Renal cortical epithelial cell (primary cell): Measurements from ENCODE around the gene CFAP100. TPM values are rescaled to one million over a fixed set of nuclear protein-coding genes. Genes with fewer than 3 reads are reported as not detected.
A peak's percentile ranks its signal among the peaks of the same experiment; 100 is the strongest.

Experiments
- DNase-seq: peaks from one replicate; pipeline ENCODE4 v3.0.0-alpha.2; 2011; ENCODE audit warnings: low read depth
- total RNA-seq: library from RNA; depleted of rRNA; stranded (reverse); fragments of >200 nt; gene quantifications from 2 replicates; pipeline ENCODE4 v1.2.3, GENCODE V29; 2014

Gene CFAP100
- not detected in 2 replicates for total RNA-seq

DNA sequence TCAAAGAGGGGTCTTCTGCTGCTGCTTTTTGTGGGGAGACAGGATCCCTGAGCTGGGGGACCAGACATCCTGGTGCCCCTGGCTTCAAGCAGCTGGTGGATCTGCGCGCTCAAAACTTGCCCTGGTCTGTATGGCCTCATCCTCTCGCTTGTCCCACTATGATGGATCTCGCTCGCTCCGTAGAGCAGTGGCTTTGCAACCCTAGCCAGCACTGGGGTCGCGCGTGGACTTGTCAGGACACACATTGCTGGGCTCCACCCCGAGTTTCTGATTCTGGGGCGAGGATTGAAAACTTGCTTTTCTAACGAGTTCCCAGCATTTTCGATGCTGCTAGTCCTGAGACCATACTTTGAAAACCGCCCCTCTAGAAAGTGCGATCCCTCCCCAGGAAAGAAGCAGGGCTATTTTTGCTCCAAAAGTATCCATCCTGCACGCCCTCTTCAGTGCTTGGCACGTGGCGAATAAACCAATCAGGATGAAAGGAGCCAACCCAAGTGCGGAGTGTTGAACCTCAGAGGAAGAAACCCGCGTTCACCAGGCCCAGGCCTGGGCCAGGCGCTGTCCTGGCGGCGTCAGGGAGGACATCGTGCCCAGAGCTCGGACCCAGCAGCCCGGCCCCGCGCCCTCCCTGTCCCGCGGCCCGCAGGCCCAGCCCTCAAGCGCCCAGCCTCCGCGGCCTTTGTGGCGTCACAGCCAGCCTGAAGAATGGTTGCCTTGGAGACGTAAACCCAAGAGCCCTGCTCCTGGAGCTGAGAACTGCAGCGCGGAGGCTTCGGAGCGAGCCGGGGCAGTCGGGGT is at the start of gene CFAP100:
TSS of gene CFAP100 (plus strand) at position 731 of the 798 bp plus-strand sequence. CDS start 1,092 bp downstream, outside the sequence.
- peak; percentile 45 for DNase-seq

GRCh38 chr3:126345231-126345630 is 49.5 kb upstream of the CFAP100 start:
- DNase-seq: no peak

- no peak for DNase-seq
Measured at GRCh38 chr3:126345641-126346460, 48.9 kb upstream of the CFAP100 start.

- DNase-seq: no peak
Measured at GRCh38 chr3:126346466-126346865, 48.2 kb upstream of the CFAP100 start.

DNA sequence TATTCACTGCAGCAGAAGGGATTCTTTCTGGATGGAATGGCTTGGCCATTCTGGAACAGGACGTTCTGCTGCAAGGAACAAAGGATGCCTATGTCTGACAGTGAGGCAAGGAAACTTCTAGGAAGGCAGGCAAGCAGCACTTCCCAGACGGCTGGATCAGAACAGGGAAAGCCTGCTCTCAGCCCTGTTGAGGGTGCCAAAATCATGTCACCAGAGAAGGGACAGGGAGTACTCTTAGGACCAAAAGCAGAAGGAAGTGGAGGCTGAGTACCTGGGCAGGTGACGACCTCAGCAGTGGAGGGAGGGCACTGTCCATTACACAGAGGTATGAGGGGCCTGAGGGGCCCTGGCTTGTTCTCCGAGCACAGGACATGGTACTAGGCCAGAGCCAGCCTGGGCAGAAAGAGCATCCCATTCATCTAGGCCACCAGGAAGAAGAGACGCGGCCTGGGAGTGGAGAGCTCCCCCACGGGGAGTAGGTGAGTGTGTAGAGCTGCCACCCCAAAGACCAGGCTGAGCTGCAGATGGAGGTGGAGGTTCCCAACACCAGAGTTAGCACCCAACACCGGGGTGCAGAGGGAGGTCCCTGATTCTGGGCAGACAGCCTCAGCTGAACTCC is 47.1 kb upstream of the CFAP100 start:
- no peak for DNase-seq

GRCh38 chr3:126348308-126348920 is 46.3 kb upstream of the CFAP100 start:
- no peak for DNase-seq

DNA sequence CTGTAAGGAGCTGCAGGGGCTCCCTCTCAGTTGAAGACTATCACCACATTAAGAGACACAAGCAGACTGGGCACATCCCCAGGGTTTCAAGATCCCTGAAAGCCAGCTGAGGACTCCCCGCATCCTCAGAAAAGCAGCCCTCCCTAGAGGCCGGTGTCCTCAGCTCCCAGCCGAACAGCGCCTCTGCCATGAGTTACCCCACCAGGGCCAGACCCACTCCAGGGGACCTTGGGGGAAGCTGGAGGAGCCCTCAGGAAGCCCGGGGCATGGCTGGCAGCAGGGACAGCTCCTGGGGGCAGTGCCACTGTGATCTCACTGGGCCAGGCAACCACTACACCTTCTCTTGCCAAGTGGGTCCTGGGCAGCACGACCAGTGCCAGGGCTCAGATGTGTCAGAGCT is 45.6 kb upstream of the CFAP100 start:
- DNase-seq: no peak

DNA sequence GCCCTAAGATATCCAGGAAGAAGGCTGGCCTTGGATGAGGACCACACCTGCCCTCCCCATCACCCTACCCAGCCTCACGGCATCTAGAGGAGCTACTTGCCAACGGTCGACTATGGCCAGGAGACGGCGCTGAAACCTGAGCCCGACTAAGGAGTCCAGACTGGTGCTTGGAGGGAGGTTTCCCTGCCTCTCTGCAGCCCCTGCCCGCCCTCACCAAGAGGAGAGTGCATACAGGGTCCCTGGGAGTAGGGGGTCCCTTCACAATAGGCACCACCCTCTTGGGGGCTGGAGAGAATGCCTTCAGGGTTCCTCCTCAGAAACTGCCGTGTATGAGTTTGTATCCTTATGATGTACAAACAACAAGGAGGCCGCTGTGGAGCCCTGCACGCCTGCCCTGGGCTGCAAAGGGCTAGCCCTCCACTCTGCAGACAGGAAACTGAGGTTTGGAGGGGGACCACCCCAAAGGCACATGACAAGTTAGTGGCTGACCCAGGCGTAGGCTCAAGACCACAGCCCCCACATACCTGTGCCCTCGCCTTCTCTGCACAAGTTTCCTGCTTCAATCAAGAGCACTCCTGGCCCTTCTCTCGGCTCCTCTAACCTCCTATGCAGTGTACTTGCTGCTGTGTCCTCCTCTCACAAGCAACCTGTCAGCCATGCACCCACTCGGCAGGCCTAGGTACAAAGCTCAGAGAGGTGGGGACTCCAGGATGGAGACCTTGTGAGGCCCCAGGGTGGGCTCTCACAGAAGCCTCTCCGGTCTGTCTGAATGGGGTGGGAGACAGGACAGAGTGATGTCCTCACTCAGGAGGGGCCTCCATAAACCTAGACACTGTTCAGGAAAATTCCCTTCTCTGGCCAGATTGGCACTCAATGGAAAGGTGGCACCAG is 44.9 kb upstream of the CFAP100 start:
- no peak for DNase-seq

- DNase-seq: no peak
Measured at GRCh38 chr3:126350502-126351085, 44.1 kb upstream of the CFAP100 start.

DNA sequence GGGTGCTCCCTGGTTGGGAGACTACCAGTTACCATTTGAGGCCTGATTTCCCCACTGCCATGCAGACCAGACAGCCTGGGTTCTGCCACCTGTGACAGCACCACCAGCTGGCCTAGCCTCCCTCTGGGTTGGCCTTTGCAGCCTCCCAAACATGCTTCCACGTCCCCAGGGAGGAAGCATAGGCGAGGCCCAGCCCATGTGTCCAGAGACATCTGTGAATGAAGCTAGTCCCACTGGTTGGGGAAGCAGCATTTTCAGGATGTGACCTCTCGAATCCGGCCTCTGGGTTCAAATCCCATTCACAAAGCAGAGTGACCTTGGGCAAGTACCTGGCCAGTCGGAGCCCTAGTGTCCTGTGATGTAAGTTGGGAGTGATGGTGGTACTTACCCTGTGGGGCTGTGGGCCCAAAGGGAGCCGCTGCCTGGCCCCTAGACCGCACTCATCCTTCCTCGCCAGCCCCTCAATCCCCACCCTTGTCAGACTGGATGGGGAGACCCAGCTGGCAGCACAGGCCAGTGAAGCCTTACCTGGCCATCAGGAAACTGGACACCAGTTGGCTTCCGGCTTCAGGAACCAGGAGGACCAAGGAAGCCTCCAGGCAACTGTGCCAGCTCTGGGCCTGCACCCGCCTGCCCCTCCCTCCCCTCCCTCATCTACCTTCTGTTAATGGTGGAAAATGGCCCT is 43.5 kb upstream of the CFAP100 start:
- no peak for DNase-seq

GRCh38 chr3:126351771-126352475 is 42.8 kb upstream of the CFAP100 start:
- no peak for DNase-seq

DNA sequence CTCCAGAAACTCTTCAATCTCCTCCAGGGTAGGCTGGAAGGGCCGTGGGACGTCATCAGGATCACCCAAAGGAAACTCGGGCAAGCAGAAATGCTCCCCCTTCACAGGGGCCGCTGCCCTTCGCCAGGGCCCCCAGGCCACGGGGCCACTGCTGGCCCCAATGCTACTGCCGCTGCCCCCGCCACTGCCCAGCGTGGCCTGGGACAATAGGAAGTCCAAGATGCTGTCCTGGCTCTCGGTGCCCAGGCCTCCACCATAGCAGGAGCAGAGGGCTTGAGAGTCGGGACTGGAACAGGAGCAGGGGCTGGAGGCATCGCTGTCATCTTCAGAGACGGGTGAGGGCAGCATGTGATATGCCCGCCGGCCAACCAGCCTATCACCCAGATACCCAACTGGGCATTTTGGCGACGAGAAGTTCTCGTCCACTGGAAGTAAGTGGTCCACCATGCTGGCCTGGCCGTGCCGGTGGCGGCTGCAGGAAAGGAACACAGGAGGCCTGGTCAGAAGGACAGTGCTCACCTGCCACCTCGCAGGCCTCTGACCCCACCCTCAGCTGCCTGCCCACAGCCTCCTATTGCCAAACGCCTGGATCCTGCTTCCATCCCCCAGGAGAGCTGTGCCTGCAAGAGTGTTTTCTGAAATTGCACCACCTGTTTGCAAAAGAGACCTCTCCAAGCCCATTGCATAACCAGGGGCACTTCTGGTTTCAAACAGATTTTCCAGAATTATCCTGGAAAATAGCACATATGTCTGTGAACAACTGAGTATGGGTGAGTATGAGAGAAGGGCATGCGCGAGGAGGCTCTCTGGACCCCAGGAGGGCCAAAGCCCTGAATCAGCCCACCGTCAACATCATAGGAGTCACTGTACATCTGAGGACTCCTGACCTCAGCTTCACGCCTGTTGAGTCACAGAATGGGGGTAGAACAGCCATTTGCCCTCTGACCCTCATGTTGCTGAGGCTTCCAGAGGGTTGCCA is 41.9 kb upstream of the CFAP100 start:
- peak; percentile 49 for DNase-seq

DNA sequence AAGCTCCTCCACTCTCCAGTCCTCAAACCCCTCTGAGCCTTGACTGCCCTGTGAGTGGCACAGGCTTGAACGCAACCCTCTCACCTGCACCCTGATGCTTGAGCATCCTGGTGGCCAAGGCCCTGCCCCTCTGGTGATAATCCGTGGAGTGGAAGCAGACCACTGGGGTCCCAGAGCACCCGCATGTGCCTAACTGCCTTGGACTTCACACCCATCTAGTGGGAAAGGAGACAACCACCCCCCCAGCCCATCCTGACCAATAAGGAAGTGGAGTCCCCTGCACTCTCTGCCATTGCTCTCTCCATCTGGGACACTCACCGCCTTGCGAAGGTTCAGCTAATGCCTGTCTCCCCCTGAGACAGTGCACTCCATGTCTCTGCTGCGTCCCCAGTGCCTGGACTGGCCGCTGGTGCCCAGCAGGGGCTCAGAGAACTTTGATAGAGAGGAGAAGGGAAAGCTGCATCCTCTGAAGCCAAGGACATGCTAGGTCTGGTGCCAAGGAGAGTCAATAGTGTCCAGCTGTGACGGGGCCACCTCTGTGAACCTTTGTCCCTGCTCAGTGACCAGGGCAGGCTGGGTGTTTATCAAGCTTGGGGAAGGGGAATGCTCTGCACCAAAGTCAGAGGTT is 40.9 kb upstream of the CFAP100 start:
- no peak for DNase-seq

DNA sequence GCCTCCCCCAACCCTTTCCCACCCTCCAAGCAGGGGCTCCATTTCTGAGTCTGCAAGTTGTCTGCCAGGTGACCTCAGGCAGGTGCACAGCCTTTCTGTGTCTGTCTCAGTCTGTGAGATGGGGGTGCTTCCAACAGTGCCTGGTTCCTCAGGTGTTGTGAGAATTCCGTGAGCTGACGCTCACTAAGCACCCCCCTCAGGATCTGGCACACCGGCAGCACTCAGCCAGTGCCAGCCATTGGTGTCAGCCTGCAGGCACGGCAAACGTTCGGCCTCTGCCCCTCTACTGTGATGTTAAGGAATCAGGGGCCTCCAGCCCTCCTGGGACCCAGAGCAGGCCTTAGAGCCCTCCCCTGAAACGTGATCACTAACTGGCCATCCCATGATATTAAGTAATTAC is 39.9 kb upstream of the CFAP100 start:
- DNase-seq: no peak

GRCh38 chr3:126355251-126355650 is 39.5 kb upstream of the CFAP100 start:
- no peak for DNase-seq

- peak; percentile 59 for DNase-seq
Measured at GRCh38 chr3:126355777-126356372, 38.8 kb upstream of the CFAP100 start.
